HEK293 (cell line): ENCODE results near the gene MSX1.

ENCODE experiments used
- BCL11A ChIP-seq: fragments of 450-650 bp; formaldehyde crosslinking; IDR thresholded peaks from 2 replicates; pipeline ENCODE4 v1.5.1; 2016; ENCODE audit warnings: low read depth, missing biosample characterization, missing genetic modification characterization
- GLIS1 ChIP-seq: fragments of 450-650 bp; formaldehyde crosslinking; IDR thresholded peaks from 2 replicates; pipeline ENCODE4 v1.5.1; 2016; ENCODE audit warnings: missing biosample characterization, missing genetic modification characterization
- REPIN1 ChIP-seq: fragments of 450-650 bp; formaldehyde crosslinking; IDR thresholded peaks from 2 replicates; pipeline ENCODE4 v1.5.1; 2017; ENCODE audit warnings: missing biosample characterization, missing genetic modification characterization, low read depth
- SETDB1 ChIP-seq: IDR thresholded peaks from one replicate; pipeline ENCODE4 v1.6.1; 2017; ENCODE audit warnings: mild to moderate bottlenecking, low read length, moderate library complexity, mixed read lengths; ENCODE audit not compliant: insufficient read length
- TCF7L2 ChIP-seq: IDR thresholded peaks from 2 replicates; pipeline ENCODE4 v1.6.1; 2011; ENCODE audit warnings: low read depth, mild to moderate bottlenecking, inconsistent platforms, low read length, moderate library complexity, borderline replicate concordance
- ZBTB21 ChIP-seq: fragments of 450-650 bp; formaldehyde crosslinking; IDR thresholded peaks from 2 replicates; pipeline ENCODE4 v1.5.1; 2017; ENCODE audit warnings: missing biosample characterization, missing genetic modification characterization
- ZNF140 ChIP-seq: fragments of 450-650 bp; formaldehyde crosslinking; IDR thresholded peaks from 2 replicates; pipeline ENCODE4 v1.5.1; 2016; ENCODE audit warnings: missing biosample characterization, missing genetic modification characterization
- ZNF473 ChIP-seq: fragments of 450-650 bp; formaldehyde crosslinking; IDR thresholded peaks from 2 replicates; pipeline ENCODE4 v1.5.1; 2017; ENCODE audit warnings: missing biosample characterization, missing genetic modification characterization
- ZNF510 ChIP-seq: fragments of 450-650 bp; formaldehyde crosslinking; IDR thresholded peaks from 2 replicates; pipeline ENCODE4 v1.5.1; 2018; ENCODE audit warnings: mild to moderate bottlenecking, missing genetic modification characterization, missing biosample characterization; ENCODE audit not compliant: insufficient replicate concordance
- ZNF555 ChIP-seq: fragments of 450-650 bp; formaldehyde crosslinking; conservative IDR thresholded peaks from 2 replicates; pipeline ENCODE4 v1.5.1; 2017; ENCODE audit warnings: missing biosample characterization, mild to moderate bottlenecking, missing genetic modification characterization, inconsistent platforms
- ZNF629 ChIP-seq: fragments of 450-650 bp; formaldehyde crosslinking; IDR thresholded peaks from 2 replicates; pipeline ENCODE4 v1.5.1; 2017; ENCODE audit warnings: missing biosample characterization, missing genetic modification characterization
- ZNF768 ChIP-seq: fragments of 450-650 bp; formaldehyde crosslinking; IDR thresholded peaks from 2 replicates; pipeline ENCODE4 v1.5.1; 2018; ENCODE audit warnings: missing biosample characterization, mild to moderate bottlenecking, missing genetic modification characterization
- ZNF792 ChIP-seq: fragments of 450-650 bp; formaldehyde crosslinking; IDR thresholded peaks from 2 replicates; pipeline ENCODE4 v1.5.1; 2016; ENCODE audit warnings: missing biosample characterization, missing genetic modification characterization
- TF ChIP-seq, protein P1 (sequence below): fragments of 450-650 bp; formaldehyde crosslinking; IDR thresholded peaks from 2 replicates; pipeline ENCODE4 v1.5.1; 2016; ENCODE audit warnings: missing biosample characterization, missing genetic modification characterization

DNA sequence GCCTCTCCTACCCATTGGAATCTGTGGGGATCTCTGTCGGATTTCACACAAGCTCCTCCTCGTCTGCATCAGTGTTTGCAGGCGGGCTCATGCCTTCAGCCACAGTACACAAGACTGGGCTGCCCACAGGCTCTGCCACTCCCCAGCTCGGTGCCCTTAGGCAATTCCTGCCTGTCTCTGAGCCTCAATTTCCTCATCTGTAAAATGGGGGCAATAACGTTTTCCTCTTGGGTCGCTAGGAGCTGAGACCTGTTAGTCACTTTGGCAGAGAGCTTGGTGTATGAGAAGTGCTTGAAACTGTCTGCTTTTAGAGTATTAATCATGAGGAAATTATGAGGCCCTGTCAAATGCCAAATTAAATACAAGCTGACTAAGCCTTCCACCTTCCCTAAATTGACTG is 27.6 kb upstream of the MSX1 start:
- TF ChIP-seq ZNF140 (tag by site-specific recombination), result no peak
- TF ChIP-seq ZNF510 (tag by site-specific recombination), result no peak
- TF ChIP-seq, protein P1, sequence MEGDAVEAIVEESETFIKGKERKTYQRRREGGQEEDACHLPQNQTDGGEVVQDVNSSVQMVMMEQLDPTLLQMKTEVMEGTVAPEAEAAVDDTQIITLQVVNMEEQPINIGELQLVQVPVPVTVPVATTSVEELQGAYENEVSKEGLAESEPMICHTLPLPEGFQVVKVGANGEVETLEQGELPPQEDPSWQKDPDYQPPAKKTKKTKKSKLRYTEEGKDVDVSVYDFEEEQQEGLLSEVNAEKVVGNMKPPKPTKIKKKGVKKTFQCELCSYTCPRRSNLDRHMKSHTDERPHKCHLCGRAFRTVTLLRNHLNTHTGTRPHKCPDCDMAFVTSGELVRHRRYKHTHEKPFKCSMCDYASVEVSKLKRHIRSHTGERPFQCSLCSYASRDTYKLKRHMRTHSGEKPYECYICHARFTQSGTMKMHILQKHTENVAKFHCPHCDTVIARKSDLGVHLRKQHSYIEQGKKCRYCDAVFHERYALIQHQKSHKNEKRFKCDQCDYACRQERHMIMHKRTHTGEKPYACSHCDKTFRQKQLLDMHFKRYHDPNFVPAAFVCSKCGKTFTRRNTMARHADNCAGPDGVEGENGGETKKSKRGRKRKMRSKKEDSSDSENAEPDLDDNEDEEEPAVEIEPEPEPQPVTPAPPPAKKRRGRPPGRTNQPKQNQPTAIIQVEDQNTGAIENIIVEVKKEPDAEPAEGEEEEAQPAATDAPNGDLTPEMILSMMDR (tag by site-specific recombination), result no peak
- TF ChIP-seq ZNF555 (tag by site-specific recombination), result no peak
- no peak for TF ChIP-seq TCF7L2
- no peak for TF ChIP-seq ZNF768 (tag by site-specific recombination)
- no peak for TF ChIP-seq GLIS1 (tag by site-specific recombination)
- TF ChIP-seq BCL11A, result no peak
- TF ChIP-seq SETDB1, result no peak
- no peak for TF ChIP-seq ZBTB21
- no peak for TF ChIP-seq ZNF473 (tag by site-specific recombination)
- TF ChIP-seq REPIN1, result no peak
- TF ChIP-seq ZNF792 (tag by site-specific recombination), result no peak
- TF ChIP-seq ZNF629 (tag by site-specific recombination), result no peak
